GM12892 (cell line): ENCODE measurements around the gene PLEKHM3.

Experiments
- POLR2A ChIP-seq: IDR thresholded peaks from 2 replicates; pipeline ENCODE4 v1.6.1; 2011; ENCODE audit warnings: low read depth, low read length, control low read depth
- POLR2AphosphoS5 ChIP-seq: IDR thresholded peaks from 2 replicates; pipeline ENCODE4 v1.6.1; 2011; ENCODE audit warnings: low read depth, low read length, control low read depth
- TAF1 ChIP-seq: IDR thresholded peaks from 2 replicates; pipeline ENCODE4 v1.6.1; 2011; ENCODE audit warnings: low read depth, mild to moderate bottlenecking, control low read depth, low read length, borderline replicate concordance

GRCh38 chr2:207805566-207806226 lies 219.6 kb downstream of the PLEKHM3 start:
- TF ChIP-seq POLR2A (no peak), TAF1 (no peak), POLR2AphosphoS5 (no peak)
